ENCODE data around the gene TFPT.
A peak's percentile ranks its signal among the peaks of the same experiment; 100 is the strongest.

TFPT gene

GRCh38 chr19:54115109-54116063 is at the start of gene TFPT, which contains the start of gene PRPF31:
TSS of gene TFPT (minus strand) at chr19:54115657. CDS start at chr19:54115269, 388 bp downstream.
TSS of gene PRPF31 (plus strand) at chr19:54115754. CDS start at chr19:54118279, 2,525 bp downstream.
- DNase-seq, result peak; percentile 97 to 100 (median 99)

GRCh38 chr19:54165222-54165621 is 49.8 kb upstream of the TFPT start:
- DNase-seq, result no peak

GRCh38 chr19:54164369-54165068 is 49.1 kb upstream of the TFPT start:
- DNase-seq, result peak; percentile 53 to 83 (median 82)

- no peak for DNase-seq
These were observed 47.4 kb upstream of the TFPT start for GRCh38 chr19:54162884-54163283.

- peak; percentile 92 to 97 (median 96) for DNase-seq
These were observed 46.9 kb upstream of the TFPT start for GRCh38 chr19:54162241-54162805.

GRCh38 chr19:54160854-54161253 is 45.4 kb upstream of the TFPT start:
- DNase-seq, result no peak

GRCh38 chr19:54160182-54160811 is 44.8 kb upstream of the TFPT start:
- DNase-seq, result no peak

- peak; percentile 99 to 100 (median 100) for DNase-seq
These were observed 44.1 kb upstream of the TFPT start, which contains the start of gene LENG1 for GRCh38 chr19:54159352-54160181. TSS of gene LENG1 (minus strand) at chr19:54159721. CDS start at chr19:54159695, 26 bp downstream.

- DNase-seq, result peak; percentile 35 to 67 (median 51)
These were observed 43.4 kb upstream of the TFPT start for GRCh38 chr19:54158812-54159351.

GRCh38 chr19:54156953-54157352 is 41.5 kb upstream of the TFPT start:
- no peak for DNase-seq

GRCh38 chr19:54156490-54156889 is 41.0 kb upstream of the TFPT start:
- no peak for DNase-seq

GRCh38 chr19:54155694-54156093 is 40.2 kb upstream of the TFPT start:
- DNase-seq, result no peak

GRCh38 chr19:54154603-54155345 is 39.3 kb upstream of the TFPT start:
- no peak for DNase-seq

- no peak for DNase-seq
These were observed 38.4 kb upstream of the TFPT start for GRCh38 chr19:54153731-54154326.

- no peak for DNase-seq
These were observed 37.5 kb upstream of the TFPT start for GRCh38 chr19:54152878-54153524.

- no peak for DNase-seq
These were observed 36.8 kb upstream of the TFPT start for GRCh38 chr19:54152267-54152666.

GRCh38 chr19:54151362-54152035 is 36.0 kb upstream of the TFPT start:
- DNase-seq, result no peak

GRCh38 chr19:54149021-54149812 is 33.8 kb upstream of the TFPT start:
- no peak for DNase-seq
